ENCODE data around the gene RIPOR3.
"Not testable (repeated sequence)": the region's sequence is repeated elsewhere in the genome, so short reads cannot be mapped to it uniquely, and the experiment has no call there.

RIPOR3 gene

DNA sequence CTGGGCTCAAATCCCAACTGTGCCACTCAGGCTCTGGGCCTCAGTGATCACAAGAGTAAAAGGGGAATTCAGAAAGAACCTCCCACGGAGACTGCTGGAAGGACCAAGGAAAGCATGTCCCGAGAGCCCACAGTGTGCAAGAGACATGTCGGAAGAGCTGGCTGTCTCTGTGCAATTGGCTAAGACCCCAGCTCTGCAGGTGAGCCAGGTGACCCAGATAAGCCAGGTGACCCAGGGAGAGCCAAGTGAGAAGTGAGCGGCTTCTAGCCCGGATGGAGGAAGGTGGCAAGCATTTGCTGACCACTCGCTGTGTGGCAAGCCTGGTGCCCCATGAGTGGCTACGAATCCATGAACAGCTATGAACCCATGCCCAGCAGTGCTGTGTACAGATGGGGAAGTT is 59.1 kb downstream of the RIPOR3 start:
- ATAC-seq (no peak), DNase-seq (no peak)

DNA sequence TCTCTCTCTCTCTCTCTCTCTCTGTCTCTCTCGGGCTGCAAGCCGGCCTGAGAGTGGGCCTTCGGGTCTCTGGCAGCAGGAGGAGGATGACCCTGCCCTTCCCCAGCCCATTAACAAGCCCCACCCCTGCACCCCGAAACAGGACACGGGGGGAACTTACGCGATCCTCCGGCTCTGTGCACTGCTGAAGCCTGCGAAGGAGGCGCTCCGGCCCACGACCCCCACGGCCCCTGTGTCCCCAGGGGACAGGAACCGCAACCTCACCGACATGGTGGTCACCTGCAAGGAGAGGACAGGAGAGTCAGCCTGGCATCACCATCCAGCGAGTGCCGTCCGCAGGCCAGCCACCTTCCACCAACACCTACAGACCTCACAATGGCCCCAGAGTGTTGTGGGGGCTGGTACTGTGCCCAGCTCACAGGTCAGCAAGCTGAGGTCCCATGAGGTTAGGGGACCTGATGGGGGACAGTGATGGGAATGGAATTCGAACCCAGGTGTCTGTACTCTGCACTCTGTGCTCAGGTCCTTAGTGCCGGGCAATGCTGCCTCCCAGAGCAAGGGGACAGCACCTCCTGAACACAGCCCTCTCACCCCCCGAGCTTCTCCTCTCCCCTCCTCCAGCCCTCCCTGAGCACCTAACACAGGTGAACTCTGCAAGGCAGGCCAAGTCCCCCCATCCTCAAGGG is 60.6 kb downstream of the RIPOR3 start:
- DNase-seq: no peak
- no peak for ATAC-seq

DNA sequence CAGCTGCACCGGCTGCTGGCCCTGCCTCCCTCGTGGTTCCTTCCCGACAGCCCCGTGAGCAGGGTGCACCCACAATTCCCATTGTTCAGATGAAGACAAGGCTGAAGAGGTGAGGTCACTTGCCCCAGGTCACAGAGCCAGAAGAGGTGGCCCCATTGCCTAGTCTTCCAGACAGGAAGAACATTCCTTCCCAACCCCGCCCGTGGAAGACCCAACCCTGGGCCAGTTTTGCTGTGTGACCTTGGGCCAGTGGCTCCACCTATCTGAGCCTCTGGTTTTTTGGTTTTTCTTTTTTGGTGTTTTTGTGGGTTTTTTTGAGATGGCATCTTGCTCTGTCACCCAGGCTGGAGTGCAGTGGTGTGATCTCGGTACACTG is 61.7 kb downstream of the RIPOR3 start:
- ATAC-seq: no peak
- DNase-seq: no peak

DNA sequence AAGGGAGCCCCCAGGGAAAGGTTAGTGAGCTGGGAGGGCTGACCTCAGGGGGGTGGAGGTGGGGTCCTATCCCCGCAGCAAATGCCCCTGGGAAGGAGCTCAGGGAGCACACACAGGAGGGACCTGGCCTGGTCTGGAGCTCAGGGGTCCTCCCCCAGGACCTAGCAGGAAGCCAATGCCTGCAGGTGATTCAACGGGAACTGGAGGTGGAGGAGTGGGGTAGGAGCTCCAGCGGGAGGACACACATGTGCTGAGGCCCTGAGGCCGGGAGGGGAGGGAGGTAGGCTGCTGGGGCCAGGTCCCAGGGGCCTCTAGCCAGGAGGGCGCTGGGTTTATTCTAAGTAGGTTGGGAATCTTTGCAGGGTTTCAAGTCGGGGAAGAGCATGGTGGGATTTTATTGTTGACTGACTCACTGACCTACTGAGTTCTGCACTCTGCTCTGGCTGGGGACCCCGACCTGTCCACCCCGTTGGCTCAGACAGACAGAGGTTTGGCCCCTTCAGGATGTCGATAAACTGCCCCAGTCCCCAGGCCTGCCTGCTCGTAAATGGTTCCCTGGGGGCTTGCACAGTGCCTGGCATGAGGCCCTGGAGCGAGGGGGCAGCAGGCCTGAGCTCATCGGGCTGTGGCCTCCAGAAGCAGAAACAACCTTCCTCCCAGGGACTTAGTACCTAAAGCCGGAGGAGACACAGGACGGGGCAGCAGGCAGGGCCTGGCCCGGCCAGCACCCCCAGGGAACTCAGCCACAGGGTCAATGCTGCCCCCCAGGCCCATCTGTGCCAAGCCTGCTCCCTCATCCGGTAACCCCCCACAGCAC is 62.3 kb downstream of the RIPOR3 start:
- ATAC-seq: no peak
- DNase-seq: no peak

DNA sequence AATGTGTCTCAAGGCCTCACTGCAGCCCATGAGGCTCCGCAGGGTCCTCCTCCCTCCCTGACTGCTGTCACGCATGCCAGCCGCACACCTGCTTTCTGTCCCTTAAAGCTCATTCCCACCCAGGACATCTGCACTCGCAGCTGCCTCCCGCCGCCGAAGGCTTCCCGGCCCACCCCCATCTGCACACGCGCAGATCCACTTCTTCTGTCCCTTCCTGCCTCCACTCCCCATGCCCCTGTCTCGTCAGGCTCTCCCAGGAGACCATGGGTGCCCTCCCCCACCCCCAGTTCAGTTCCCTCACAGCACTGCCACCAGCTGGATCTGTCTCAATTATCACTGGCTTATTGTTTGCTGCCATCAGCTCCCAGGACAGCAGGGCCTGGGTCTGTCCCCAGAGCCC is 63.0 kb downstream of the RIPOR3 start:
- DNase-seq: no peak
- no peak for ATAC-seq

DNA sequence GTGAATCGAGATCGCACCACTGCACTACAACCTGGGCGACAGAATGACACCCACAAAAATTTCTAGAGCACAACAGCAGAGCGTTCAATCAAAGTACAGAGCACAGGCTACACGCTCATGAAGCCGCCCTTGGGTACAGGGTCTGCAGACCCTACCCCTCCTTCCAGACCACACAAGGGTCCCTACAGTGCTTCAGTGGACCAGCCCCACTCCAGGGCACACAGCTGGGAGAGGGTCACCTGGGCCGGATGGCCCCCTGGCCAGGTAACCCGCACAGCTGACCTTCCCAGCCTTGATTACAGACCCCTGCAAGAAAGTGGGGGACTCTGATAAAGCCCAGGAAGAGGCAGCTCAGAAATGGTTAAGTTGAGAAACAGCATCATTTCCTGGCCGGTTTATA is 63.6 kb downstream of the RIPOR3 start:
- DNase-seq: no peak
- no peak for ATAC-seq

DNA sequence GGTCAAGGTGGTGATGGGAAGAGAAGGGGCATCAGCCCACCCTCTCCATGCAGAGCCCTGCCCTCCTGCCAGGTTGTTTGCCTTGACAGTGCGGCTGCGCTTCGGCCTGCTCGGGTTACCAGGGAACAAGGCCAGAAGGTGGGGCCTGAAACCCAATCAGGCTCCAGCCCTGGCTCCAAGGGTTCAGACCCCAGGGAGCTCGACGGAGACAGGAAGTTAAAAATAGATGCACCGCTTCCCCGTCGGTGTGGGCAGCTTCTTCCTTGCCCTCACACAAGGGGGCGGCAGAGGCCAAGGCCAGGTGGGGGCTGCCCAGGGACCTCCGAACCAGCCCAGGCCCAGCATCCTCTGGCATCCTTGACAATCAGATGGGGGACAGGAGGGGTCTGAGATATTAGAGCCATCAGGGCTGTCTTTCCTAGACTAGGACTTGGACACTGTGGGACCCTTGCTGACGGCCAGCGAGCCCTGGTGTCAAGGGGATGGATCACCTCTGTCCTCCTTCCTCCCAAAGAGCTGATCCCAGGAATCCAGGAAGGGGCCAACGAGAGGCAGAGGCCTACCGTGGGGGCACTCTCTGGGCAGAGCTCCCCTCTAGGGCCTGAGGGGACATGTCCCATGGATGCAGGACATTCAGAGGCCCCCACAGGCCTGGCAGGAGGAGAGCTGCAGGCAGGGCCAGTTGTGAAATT is 65.2 kb downstream of the RIPOR3 start:
- ATAC-seq (no peak), DNase-seq (peak; percentile 43)

DNA sequence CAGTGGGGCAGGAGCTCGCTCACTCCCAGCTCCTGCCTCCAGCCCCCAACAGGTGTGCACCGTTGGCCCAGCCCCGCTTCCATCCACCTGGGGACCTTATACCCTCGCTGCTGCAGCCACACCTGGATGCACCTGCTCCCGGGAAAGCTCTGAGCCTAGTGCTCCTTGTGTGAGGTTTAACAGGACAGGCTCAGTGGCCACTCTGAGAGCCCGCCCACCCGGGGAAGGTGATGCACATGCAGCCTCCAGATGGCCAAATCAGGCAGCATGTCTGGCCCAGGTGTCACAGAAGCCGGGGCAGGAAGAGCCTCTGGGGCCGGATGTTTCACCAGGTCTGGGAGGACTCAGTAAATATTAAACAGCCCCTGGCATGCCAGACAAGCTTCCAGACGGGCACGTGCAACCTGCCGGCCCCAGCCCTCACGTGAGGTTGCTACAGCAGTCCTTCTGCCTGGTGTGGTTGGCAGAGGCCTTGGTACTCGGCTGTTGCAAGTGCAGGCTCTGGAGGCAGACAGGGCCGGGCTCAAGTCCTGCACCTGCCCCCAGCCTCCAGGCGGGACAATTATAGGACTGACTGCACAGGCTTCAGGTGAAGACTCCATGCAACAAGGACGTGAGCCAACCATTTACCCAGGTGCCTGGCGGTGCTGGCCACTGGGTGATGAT is 66.9 kb downstream of the RIPOR3 start:
- DNase-seq: no peak
- ATAC-seq: no peak

DNA sequence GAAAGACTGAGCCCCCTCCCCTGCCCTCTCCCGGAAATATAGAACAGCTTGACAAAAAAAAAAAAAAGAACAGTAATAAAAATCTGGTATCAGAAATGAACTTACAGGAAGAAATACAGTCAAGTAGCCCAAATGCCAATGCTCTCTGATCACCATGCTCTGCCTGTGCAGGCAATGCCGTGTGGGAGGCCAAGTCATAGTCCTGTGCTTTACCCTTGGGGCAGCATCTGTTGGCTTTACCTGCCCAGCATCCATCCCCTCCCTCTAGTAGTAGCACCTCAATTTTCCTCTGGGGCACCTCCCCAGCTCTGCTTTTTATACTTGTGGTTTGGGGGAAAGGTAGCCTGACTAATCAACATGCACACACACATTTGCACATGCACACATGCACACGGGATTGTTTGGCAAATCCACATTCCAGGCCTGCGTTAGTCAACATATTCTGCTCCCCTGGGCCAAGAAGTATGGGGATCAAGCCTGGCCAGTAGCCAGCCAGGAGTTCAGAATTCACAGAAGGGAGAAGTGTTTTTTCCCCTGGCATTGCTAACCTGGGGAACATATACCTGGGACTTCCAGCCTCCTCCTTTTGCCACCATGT is 70.2 kb downstream of the RIPOR3 start:
- no peak for DNase-seq
- ATAC-seq: no peak

DNA sequence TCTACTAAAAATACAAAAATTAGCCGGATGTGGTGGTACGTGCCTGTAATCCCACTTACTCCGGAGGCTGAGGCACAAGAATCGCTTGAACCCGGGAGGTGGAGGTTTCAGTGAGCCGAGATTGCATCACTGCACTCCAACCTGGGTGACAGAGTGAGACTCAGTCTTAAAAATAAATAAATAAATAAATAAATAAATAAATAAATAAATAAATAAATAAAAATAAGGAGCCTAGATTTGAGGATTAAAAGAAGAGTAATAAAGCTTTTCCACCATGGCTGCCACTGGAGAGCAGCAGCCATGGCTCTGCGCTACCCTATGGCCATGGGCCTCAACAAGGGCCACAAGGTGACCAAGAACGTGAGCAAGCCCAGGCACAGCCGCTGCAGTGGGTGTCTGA is 70.9 kb downstream of the RIPOR3 start:
- not testable (repeated sequence) for ATAC-seq, DNase-seq

DNA sequence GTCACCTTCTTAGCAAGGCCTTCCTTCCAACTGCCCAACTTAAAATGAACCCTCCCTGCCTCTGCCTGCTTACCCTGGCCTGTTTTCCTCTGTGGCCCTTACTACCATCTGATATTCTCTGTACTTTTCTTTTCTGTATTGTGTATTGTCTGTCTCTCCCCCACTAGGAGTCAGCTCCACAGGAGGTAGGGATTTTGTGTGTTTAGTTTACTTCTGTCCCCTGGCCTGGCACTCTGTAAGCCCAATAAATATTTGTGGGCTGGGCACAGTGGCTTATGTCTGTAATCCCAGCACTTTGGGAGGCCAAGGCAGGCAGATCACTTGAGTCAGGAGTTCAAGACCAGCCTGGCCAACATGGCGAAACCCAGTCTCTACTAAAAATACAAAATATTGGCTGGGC is 72.8 kb downstream of the RIPOR3 start:
- no peak for ATAC-seq
- DNase-seq: no peak

DNA sequence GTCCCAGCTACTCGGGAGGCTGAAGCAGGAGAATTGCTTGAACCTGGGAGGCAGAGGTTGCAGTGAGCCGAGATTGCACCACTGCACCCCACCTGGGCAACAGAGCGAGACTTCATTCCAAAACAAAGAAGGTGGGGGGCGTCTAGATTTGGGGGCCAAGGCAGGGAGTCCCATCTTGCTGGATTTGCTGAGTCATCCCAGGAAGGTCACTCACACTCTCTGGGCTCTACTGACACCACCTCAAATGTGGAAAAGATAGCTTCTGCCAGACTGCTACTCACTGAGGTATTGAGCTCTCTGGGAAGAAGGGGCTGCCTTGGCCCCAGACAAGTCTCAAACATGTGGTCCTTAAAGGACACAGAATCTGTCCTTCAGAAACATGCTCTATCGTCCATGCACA is 74.3 kb downstream of the RIPOR3 start:
- ATAC-seq (no peak), DNase-seq (no peak)

DNA sequence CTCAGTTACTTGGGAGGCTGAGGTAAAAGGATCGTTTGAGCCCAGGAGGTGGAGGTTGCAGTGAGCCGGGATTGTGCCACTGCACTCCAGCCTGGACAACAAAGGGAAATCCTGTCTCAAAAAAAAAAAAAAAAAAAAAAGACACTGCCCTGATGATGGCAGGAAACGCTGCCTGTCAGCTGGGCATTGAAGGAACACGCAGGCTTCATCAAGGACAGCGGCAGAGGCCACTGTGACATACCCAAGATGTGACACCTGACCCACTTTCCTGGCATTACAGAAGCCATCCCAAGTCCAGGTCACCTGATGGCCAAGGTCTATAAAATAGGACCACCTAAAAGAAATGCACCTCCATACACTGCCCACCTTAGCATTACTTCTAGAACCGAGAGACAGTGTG is 75.9 kb downstream of the RIPOR3 start:
- DNase-seq: no peak
- no peak for ATAC-seq

DNA sequence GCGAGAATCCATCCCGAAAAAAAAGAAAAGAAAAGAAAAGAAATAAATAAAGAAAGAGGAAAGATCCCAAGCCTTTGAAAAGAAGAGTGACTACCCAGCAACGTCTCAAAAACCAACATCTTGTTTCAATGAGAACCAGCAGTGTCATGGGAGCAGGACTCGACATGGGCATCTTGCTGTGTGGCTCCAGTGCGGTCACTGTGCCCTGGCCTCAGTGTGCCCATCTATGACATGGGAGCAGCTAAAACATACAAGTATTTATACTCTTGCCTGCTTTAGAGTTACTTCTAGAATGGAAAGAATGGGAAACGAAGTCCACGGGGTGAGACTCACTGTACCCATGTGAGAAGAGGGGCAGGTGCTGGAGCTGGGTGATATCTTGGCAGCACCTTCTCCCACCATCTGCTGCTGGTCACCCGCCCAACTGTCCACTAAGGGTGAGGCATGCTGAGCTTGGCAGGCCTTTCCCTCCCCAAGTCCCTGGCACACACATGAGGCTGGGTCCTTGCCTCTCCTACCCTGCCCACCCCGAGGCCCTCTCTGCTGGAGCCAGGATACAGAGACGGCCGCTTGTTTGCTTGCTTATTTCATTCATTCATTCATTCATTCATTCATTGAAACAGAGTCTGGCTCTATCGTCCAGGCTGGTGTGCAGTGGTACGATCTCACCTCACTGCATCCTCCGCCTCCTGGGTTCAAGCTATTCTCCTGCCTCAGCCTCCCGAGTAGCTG is 77.7 kb downstream of the RIPOR3 start:
- ATAC-seq: no peak
- DNase-seq: no peak

DNA sequence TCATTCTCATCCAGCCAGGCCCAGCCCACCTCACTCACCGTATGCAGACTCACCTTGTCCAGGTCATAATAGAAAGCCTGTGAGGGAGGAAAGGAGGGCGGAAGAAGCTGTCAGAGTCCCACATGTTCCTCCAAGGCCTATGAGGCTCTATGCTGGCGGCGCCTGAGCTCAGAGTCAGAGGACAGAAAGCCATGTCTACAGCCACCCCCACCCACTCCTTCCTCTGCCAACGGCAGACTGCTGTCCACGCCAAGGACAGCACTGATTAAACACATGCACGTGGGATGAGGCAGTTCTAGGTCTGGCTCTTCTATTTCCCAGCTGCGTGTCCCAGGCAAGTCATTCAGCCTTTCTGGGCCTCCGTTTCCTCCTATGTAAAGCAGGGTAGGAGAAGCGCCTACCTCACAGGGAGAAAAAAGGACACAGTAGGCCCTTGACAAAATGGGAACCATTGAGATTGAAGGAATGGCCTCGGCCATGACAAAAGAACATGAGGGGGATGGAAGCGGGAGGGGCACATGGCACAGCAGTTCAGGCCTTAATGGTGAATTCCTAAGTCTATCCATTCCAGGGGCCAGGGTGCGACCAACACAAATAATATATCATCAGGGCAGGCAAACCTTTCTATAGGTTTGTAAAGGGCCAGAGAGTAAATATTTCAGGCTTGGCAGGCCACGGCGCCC is 80.1 kb downstream of the RIPOR3 start:
- DNase-seq (no peak), ATAC-seq (no peak)

DNA sequence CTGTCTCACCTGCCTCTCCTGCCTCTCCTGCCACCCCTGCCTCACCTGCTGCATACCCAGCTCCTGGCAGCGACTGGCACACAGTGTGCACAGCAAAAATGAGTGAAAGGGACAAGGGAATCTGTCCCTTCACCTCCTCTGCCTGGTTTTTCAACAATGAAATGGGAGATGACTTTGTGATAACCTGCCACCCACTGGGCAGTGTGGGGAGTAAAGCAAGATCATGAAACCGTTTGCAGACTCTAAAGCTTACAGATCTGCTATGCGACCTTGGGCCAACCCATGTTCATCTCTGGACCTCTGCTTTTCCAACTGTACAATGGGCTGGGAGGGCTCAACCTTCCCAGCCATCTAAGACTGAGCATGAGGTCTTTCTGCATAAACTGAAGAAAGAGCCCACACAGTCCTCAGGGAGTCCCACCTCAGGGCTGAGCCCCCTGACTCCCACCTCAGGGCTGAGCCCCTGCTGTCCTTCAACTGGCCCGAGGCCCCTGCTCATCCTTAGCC is 81.1 kb downstream of the RIPOR3 start:
- ATAC-seq (no peak), DNase-seq (no peak)

DNA sequence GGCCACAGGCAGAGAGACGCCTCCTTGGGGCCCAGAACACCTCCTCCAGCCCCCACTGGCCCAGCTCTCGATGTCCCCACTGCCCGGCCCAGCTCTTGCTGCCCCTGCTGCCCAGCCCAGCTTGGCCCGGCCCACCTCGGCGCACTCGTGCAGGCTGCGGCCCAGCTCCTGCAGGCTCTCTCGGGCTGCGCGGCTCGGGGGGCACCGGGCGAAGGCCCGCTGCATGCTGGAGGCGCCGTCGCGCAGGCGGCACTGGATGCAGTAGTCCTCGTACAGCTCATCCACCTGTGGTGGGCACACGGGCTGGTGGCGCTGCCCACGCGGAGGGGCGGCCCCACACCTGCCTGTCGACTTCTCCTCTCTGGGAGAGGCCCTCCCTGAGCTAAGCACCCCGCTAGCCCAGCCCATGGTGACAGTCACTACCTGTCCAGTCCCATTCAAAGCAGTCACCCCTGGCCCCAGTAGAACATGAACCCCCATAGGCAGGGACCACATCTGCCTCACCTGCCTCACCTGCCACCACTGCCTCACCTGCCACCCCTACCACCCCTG is 81.8 kb downstream of the RIPOR3 start:
- DNase-seq: no peak
- no peak for ATAC-seq

DNA sequence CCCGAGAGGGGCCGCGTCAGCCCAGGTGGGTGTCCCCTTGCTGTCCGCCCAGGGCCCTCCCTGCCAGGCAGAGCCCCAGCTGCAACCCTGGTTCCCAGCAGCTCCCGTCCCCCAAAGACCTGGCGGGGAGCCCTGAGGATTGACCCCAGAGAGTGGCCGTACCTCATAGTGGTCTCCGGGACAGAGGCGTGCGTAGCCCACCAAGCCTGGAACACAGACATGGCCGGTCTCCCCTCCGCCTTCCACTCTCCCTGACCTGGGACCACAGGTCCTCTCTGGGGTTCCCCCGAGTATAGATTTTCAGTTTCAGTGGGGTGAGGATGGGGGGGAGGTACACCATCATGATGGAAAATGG is 82.6 kb downstream of the RIPOR3 start:
- DNase-seq: no peak
- ATAC-seq: no peak

DNA sequence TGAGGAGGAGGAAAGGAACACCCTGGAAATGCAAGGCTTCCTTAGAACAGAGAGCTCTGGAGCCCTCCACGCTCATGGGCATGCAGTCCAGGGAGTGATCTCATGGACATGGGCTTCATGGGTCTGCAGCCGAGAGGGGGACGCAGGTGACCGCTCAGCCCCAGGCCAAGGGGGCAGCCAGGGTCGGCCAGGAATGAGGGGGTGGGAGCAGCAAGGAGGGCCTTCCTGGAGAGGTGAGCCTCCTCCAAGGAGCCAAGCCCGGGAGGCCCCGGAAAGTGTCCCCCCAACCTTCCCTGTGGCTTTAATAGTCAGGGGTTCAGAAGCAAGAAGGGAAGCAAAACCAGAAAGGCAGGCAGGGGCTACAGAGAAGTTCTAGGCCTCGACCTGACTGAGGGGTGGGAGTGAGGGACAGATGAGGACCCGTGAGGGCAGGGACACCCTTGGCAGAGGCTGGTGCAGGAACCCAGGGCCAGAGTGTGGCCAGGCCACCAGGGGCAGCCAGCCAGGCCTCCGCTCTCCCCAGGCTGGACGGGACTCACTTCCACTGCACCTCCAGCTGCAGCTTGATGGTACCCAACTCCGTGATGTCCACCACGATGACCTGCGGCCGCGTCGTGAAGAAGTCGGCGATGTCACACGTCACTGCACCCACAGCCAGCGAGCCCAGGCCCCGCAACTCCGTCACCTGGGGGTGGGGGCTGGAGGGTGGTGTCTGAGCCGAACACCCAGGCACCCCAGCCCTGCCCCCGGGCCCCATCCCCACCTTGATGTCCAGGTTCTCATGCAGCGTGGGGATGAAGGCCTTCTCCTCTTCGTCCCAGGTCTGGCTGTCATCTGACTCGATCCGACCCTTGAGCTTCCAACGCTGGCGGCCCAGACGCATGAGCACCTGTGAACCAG is 83.2 kb downstream of the RIPOR3 start:
- no peak for ATAC-seq
- no peak for DNase-seq

DNA sequence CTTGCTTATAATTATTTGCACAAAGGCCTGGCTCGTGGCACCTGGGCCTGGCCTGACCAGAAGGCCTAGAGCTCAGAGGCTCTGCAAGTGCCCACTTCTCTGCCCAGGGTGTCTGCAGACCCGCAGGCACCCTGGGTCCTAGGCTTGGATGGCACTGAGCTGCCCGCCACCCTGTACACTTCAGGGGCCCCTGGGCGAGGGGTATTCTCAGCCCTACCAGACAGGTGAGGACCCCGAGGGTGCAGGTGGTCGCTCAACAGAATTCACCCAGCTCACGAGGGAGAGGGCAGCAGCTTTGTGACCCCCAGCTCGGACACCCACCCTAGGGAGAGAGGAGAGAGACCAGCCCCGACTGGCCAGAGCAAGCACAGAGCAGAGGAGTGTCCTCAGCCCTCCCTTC is 83.9 kb downstream of the RIPOR3 start:
- no peak for ATAC-seq

More for the DNA sequence above, 83.9 kb downstream of the RIPOR3 start:
- DNase-seq: no peak
